ENCODE results near the gene ALLC. TPM values are rescaled to one million over a fixed set of nuclear protein-coding genes. Genes with fewer than 3 reads are reported as not detected.

The ALLC gene
- total RNA-seq, 4 donors from 2014 or later: not detected

DNA sequence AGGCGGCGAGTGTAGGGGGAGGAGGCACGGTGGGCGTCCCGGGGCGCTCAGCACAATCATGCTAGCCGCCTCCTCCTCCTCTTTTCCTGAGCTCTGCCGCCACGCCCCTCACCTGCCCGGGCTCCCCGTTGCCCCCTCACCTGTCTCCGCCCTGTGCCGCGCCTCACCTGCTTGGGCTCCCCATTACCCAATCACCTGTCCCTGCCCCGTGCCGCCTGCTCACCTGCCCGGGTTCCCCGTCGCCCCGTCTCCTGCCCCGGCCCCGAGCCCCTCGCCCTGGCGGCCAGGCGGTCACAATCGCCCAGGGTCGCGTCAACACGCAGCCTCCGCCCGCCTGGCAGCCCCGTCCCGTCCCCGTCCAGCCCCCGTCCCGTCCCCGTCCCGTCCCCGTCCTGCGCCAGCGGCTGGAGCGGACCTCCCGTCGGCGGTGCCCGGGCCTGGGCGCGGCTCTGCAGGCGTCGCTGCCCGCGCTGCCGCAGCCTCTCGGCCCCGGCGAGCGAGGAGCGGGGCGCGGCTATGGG lies 45.3 kb downstream of the ALLC start, which contains the start of gene DCDC2C:
TSS of gene DCDC2C (plus strand) at position 340 of the 521 bp plus-strand sequence. CDS start at position 517, 177 bp downstream.
- Histone ChIP-seq H3K27ac (no peak within 1 kb of the TSS), H3K27me3 (no peaks in the 10 kb centered on the region), H3K4me1 (no peaks in the 10 kb centered on the region), H3K4me3 (no peak within 1 kb of the TSS), H3K36me3 (no peaks in the 10 kb centered on the region), H3K9me3 (no peaks in the 10 kb centered on the region)
- no peak for DNase-seq
- no peak for TF ChIP-seq POLR2A (IDR thresholded peaks at IDR 0.05)
- TF ChIP-seq, protein P1, sequence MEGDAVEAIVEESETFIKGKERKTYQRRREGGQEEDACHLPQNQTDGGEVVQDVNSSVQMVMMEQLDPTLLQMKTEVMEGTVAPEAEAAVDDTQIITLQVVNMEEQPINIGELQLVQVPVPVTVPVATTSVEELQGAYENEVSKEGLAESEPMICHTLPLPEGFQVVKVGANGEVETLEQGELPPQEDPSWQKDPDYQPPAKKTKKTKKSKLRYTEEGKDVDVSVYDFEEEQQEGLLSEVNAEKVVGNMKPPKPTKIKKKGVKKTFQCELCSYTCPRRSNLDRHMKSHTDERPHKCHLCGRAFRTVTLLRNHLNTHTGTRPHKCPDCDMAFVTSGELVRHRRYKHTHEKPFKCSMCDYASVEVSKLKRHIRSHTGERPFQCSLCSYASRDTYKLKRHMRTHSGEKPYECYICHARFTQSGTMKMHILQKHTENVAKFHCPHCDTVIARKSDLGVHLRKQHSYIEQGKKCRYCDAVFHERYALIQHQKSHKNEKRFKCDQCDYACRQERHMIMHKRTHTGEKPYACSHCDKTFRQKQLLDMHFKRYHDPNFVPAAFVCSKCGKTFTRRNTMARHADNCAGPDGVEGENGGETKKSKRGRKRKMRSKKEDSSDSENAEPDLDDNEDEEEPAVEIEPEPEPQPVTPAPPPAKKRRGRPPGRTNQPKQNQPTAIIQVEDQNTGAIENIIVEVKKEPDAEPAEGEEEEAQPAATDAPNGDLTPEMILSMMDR (IDR thresholded peaks at IDR 0.05): no peak

DNA sequence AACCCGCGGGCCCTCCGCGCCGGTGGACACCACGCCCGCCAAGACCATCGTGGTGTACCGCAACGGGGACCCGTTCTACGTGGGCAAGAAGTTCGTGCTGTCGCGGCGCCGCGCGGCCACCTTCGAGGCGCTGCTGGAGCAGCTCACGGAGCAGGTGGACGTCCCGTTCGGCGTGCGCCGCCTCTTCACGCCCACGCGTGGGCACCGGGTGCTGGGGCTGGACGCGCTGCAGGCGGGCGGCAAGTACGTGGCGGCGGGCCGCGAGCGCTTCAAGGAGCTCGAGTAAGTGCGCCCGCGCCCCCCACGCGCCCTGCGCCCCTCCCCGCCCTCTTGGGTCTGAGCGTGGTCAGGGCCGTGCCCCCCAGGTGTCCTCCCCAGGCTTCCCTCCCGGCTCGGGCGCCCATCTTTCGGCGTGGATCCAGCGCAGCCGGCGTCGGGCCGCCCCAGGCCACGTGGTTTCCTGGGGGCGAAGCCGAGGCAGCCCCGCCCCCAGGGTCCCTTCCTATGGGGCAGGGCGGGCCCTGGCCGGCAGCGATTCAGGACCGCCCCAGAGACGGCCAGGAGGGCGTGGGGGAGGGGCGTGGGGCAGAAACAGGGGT lies 45.9 kb downstream of the ALLC start:
- H3K36me3 ChIP-seq: no peaks in the 10 kb centered on the region
- no peak overlapping the region for H3K27ac ChIP-seq
- H3K4me3 ChIP-seq: no peak overlapping the region
- DNase-seq: no peak
- H3K27me3 ChIP-seq: no peaks in the 10 kb centered on the region
- TF ChIP-seq POLR2A (IDR thresholded peaks at IDR 0.05): no peak
- TF ChIP-seq, protein P1 (IDR thresholded peaks at IDR 0.05): no peak
- H3K9me3 ChIP-seq: no peaks in the 10 kb centered on the region
- H3K4me1 ChIP-seq: no peaks in the 10 kb centered on the region

DNA sequence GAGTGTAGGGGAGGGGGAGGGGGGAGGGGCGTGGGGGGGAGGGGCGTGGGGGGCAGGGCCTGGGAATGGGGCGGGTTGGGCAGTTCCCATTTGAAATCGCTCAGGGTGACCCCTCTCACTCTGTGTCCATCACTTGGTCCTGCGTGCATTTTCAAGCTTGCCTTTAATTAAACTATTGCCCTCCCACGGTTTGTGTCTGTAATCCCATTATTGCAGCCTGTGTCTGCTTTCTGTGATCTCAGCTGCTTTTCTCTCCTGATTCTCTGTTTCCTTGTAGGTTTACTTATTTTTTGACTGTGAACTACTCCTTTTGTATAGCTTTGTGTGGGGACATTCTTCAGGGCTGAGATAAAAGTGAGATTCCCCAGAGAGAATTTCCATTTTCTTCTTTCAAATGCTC lies 46.7 kb downstream of the ALLC start:
- Histone ChIP-seq H3K4me3 (no peak overlapping the region), H3K4me1 (no peaks in the 10 kb centered on the region), H3K36me3 (no peaks in the 10 kb centered on the region), H3K27ac (no peak overlapping the region), H3K9me3 (no peaks in the 10 kb centered on the region), H3K27me3 (no peaks in the 10 kb centered on the region)
- no peak for DNase-seq
- TF ChIP-seq POLR2A (IDR thresholded peaks at IDR 0.05): no peak
- TF ChIP-seq, protein P1 (IDR thresholded peaks at IDR 0.05): no peak

DNA sequence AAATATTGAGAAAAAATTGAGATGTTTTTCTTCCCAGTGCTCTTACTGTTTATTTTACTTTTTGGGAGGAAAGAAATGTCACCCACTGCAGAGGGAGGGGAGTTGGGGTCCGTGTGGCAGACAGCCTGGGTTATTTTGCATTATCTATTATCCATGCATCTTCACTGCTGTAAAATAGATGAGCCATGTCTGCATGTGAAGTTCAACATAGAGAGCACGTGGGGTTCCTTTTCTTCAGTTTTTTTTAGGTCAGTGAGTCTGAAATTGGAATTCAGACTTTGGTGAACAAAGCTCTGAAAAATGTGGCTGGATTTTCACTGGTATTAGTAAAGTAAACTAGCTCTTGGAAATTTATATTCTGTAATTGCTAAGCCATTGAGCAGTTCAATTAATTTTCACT lies 47.8 kb downstream of the ALLC start:
- Histone ChIP-seq H3K27me3 (no peaks in the 10 kb centered on the region), H3K36me3 (no peaks in the 10 kb centered on the region), H3K4me3 (no peak overlapping the region), H3K9me3 (no peaks in the 10 kb centered on the region), H3K27ac (no peak overlapping the region), H3K4me1 (no peaks in the 10 kb centered on the region)
- no peak for DNase-seq
- no peak for TF ChIP-seq POLR2A (IDR thresholded peaks at IDR 0.05)
- TF ChIP-seq, protein P1 (IDR thresholded peaks at IDR 0.05): no peak

DNA sequence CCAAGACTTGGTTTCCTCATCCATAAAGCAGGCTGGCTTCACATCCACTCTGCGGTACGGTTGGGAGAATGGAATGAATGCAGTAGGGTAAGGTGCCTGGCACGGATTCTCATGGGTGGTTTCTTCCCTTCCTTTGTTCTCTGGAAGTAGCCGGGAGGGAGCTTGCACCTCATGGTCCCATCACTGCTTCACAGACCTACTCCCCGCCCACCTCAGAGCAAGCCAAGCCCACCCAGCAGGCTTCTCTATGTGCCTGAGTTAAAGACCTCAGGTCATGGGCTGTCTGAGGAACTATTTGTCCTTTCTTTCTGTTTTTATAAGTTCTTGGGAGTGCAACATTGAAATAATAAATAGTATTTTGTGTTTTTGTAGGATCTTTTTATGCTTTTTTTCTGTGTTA lies 48.9 kb downstream of the ALLC start:
- DNase-seq: no peak
- Histone ChIP-seq H3K36me3 (no peaks in the 10 kb centered on the region), H3K4me1 (no peaks in the 10 kb centered on the region), H3K4me3 (no peak overlapping the region), H3K27me3 (no peaks in the 10 kb centered on the region), H3K9me3 (no peaks in the 10 kb centered on the region), H3K27ac (no peak overlapping the region)
- no peak for TF ChIP-seq POLR2A (IDR thresholded peaks at IDR 0.05)
- TF ChIP-seq, protein P1 (IDR thresholded peaks at IDR 0.05): no peak
